Stimulated activated CD8-positive, alpha-beta memory T cell treated with anti-CD3 and anti-CD28 coated beads, Interleukin-7, amount 100 ng/mL, for 48 hours (primary cell): ENCODE results near the gene DYNLRB1.
A peak's percentile ranks its signal among the peaks of the same experiment; 100 is the strongest.

Source experiments
- DNase-seq, 2 donors: peaks; one replicate each; pipeline ENCODE4 v3.0.0-alpha.2; 2020; ENCODE audit warnings: low read depth in 1 of 2; ENCODE audit errors: extremely low read depth in 1 of 2

Gene DYNLRB1

DNA sequence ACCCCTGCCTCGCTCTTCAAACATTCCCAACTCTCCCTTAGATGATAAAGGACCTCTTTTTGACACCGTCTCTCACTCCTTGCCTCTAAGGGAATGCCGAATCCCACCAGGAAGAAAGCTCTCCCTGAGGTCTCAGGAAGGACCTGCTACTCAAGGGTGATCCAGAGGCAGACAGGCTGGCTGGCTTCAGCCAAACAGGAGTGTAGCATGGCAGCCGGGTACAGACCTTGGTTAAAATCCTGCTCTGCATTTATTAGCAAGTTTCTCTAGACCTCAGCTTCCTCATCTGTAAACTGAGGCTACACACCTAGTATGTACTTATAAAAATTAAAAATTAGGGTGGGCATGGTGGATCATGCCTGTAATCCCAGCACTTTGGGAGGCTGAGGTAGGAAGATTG is 59.5 kb downstream of the DYNLRB1 start:
- DNase-seq = no peak

DNA sequence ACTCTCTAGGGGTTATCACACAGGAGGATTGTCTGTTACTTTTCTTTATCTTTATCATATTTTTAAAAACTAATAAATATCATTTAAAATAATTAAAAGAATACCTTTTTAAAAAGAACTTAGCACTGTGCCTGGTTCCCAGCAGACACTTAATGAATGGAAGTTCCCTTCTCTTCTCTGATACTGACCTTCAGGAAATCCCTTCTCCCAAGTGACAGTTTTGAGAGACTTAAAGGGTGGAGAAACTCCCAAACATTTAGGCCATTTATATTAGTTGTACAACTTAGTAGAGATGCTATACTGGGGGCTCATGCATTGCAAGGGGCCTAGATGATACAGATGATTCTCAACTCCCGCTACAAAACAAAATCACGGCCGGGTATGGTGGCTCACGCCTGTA is 60.8 kb downstream of the DYNLRB1 start:
- DNase-seq = no peak

DNA sequence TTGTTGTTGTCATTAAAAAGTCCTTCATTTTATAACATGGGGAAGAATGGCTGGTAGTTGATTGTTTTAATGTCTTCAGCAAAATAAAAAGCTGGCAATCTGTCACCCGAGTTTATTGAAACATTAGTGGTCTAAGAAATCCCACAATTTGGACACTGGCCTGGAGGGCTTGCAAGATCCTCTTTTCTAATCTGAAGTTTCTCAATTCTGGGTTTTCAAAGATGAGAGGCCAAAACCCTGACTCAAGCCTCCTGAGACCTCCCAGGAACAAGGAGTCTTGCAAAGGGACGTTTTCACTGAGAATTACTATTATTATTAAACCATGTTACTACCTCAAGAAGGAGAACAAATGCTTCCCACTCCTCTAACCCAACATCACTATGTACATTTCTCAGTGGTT is 61.8 kb downstream of the DYNLRB1 start:
- no peak for DNase-seq

DNA sequence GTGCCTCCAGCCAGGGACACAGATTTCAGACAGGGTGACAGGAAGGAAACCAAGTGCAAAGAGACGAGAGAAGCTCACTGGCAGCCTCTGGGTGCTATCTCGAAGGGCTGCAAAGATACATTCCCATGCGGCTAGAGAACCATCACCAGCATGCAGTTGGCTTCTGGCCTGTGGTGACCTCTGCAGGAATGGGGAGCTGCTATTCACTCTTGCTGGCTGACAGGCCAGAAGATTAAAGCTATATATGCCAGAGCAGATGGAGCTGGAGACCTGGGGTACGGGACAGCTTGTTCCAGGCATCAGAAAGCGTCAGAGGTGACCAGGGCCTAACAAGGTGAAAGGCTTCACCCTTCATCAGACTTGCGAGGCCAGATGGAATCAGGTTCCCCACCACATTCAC is 62.3 kb downstream of the DYNLRB1 start:
- no peak for DNase-seq

DNA sequence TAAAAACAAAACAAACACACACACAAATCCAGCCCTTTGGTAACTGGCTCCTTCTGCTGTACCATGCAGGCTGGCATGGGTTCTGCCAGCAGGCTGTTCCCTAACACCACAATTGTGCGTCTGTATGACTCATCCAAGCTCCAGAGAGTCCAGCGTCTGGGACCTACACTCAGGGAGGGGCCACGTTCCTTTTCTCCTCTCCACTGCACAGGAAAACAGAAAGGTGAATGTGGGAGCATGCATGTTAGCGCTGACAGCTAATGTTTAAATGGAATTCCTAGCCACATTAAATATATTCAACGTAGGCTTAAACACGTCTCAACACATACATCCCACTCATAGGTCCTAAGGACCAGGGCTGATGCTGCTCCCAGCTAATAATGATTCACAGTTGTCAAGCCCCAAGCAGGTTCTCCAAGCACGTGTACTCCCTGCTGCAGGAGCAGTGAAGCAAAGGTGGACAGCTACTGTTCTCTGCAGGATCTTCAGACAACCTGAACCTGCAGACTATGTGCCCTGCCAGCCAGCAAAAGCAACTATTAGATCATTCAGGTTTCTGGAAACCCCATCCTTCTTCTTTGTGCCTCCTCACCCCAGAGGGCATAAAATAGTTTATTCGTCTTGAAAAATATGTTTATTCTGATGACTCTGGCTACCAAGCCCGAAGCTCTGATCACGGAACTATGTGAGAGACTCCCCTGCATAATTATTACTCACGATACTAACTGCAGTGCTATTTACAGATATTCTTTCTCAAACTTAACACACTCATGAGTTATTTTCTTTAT is 63.2 kb downstream of the DYNLRB1 start:
- no peak for DNase-seq

DNA sequence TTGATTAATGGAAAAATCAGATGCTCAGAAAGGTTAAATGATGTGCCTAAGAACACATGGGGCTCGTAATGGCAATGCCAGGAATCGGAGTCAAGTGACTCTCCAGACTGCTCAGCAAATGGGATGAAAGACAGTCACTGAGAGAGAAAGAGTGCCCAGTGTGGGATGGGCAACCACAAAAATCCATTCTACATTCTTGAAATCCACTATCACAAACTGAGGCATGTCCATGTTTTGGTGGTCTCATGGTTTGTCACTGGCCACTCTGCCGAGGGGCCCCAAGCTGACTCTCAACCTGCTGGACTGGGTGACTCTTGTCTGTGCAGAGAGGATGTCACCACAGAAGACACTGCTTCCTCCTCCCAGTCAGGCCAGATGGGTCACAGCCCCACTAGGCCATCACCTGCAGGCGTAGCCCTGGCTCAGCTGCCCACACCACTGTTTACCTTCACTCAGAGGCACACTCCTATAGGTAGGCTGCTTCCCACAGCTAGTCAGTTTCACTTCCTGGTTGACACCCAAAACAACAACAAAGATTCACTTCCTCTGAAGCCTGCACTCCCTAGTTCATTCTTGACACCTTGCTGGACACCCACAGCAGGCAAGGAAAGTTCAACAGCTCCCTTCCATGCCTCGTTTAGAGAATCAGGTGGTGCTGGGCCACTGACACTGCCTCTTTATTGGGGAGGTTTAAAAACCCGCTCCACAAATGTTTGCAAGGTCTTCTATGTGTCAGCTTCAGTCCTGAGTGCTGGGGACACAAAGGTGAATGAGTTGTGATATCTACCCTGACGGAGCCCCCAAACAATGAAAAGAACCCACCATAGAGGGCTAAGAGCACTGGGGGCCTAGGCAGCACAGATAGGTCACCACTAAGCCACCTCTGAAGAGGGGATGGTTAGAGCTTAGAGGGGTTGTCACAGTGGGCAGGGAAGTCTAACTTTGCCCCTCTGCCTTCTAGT is 64.0 kb downstream of the DYNLRB1 start:
- DNase-seq = no peak

DNA sequence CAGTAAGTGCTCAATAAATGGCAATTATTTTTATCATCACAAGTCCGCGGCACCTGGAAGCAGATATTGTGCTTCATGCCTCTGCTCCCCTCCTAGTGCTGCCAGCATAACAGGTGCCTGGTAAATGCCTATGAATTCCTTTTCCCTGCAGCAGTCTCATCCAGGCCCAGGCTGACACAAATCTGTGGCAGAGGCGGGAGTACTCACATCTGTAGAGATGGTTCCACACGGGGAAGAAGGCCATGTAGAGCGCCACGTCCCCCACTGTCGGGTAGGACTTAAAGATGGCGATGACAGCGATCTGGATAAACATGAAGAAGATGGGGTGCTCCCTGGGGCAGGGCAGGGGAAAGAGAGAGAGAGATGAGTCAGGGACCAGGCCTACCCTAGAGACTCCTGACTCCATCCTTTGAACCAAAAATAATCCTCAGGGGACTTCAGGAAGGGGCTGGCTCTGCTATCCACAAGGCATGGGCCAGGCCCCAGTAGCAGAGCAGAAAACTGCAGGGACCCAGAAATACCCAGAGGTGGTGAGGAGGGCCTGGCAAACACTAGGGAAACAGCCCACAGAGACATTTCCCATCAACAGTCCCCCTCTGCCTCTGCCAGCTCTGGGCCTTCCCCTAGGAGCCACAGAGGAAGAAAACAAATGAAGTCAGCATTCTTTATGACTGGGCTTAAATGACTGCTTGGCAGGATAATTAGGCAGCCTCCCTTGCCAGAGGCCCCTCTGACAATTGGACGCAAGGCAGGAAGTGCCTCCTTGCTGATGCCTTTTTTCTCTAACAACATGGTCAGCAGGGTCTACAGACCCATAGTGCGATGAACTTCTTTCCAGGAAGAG is 65.3 kb downstream of the DYNLRB1 start:
- peak in 1 of 2 donors; percentile 25 for DNase-seq

DNA sequence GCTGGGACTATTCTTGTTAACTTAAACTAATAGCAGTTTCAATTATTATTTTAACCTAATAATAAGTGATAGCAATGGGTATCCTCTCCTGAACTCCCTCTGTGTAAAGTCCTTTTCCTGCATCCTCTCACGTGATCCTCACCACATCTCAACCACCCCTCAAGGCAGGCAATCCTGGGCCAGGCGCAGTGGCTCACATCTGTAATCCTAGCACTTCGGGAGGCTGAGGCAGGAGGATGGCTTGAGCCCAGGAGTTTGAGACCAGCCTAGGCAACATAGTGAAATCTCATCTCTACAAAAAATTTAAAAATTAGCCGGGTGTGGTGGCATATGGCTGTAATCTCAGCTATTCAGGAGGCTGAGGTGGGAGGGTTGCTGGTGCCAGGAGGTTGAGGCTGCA is 66.0 kb downstream of the DYNLRB1 start:
- DNase-seq = no peak

DNA sequence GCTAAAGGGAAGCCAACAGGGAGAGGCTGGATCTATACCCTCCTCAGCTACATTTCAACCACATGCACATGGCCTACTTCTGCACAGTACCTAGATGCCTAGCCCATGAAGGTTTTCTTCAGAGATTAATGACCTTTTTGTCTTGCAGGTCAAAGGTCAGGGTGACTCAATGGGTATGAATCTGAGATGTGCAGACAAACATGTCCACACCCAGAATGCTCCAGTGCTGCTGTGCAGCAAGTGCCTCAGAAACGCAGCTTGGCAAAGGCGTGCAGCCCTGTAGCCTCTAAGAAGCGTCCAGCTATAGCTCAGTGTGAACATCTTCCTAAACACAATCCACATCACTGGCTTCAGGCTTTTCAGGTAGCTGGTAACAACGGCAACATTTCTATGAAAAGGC is 66.7 kb downstream of the DYNLRB1 start:
- DNase-seq = no peak

DNA sequence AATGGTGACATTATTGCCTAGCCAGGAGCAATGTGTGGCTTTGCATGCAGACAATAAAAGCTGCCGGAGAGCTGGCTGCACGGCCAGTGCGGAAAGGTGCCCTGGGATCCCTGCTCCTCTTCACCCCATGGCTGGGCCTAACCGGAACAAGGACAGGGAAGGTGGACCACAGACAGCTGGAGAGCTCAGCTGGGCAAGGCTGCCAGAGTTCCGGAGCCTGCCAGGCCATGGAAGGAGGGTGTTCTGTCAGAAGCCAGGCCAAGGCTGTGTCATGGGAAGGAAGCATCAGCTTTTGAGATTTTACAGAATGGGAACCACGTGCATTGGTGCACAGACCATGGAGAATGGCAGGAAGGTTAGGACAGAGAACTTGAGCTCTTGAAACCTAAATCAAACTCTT is 67.3 kb downstream of the DYNLRB1 start:
- DNase-seq = no peak

DNA sequence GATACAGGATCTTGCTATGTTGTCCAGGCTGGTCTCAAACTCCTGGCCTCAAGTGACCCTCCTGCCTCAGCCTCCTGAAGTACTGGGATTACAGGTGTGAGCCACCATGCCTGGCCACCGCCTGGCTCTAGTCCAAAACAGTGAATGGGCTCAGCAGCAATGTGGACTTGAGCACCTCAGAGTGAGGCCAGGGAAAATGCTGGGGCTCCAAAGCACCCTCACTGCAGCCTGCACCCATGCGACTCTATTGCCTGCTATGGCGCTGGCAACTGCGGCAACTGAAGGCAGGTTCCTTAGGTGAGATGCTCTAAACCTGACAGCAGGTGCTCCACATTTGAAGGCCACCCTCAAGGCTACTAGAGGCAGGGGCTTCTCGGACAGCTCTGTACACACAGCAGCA is 68.8 kb downstream of the DYNLRB1 start:
- DNase-seq = no peak

DNA sequence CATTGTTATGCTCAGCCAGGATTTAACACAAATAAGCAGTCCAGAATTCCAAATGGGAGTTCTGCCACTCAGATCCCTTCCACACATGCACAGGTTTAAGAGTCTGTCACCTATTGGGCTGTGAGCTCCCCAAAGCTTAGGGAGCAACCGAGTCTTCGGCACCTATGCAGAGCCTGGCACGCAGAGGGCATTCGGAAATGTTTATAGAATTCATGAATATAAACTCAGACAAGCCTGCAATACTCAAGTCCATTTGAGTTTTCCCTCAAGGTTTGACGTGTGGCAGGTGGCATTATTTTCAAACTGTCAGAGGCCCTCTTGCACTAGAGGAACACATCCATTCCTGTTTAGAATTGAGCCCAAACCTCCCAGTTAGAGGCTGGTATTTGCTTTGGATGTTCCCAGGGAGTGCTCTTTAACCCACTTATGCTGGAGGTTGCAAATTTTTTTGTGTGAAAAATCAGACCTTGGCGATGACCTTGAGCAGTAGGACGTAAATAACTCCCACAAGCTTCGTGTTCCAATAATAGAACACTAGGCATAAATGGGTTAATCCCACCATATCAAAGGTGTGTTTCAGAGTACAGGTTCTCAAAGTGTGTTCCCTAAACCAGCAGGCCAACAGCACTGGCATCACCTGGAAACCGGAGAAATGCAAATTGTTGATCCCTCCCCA is 70.4 kb downstream of the DYNLRB1 start:
- DNase-seq = no peak
